Rectal smooth muscle tissue (tissue), 1 donor: ENCODE measurements around the gene MSLN.

ENCODE experiments used
- H3K27ac ChIP-seq: one replicate; pipeline ENCODE4 v1.7.0; 2013; ENCODE audit warnings: low read depth, low read length, inconsistent platforms
- H3K27me3 ChIP-seq: one replicate; pipeline ENCODE4 v1.7.0; 2013; ENCODE audit warnings: low read length; ENCODE audit not compliant: control insufficient read depth, insufficient read depth
- H3K36me3 ChIP-seq: one replicate; pipeline ENCODE4 v1.7.0; 2013; ENCODE audit warnings: low read length; ENCODE audit not compliant: control insufficient read depth, insufficient read depth
- H3K4me1 ChIP-seq: one replicate; pipeline ENCODE4 v1.7.0; 2013; ENCODE audit warnings: low read length; ENCODE audit not compliant: control insufficient read depth, insufficient read depth
- H3K4me3 ChIP-seq: one replicate; pipeline ENCODE4 v1.7.0; 2013; ENCODE audit warnings: low read length
- H3K9ac ChIP-seq: one replicate; pipeline ENCODE4 v1.7.0; 2013; ENCODE audit warnings: low read length

MSLN gene

GRCh38 chr16:807347-808084 is 47.0 kb downstream of the MSLN start:
- Histone ChIP-seq H3K36me3 (no peaks in the 10 kb centered on the region), H3K4me1 (peaks cover 4% of the 10 kb centered on the region), H3K4me3 (peak overlapping the region; percentile 88), H3K27me3 (no peaks in the 10 kb centered on the region), H3K9ac (peak overlapping the region; percentile 68), H3K27ac (peak overlapping the region; percentile 89)

- H3K9ac ChIP-seq = no peak overlapping the region
- H3K36me3 ChIP-seq = no peaks in the 10 kb centered on the region
- H3K4me1 ChIP-seq = peaks cover 4% of the 10 kb centered on the region
- peaks cover 1% of the 10 kb centered on the region for H3K27me3 ChIP-seq
- H3K4me3 ChIP-seq = peak overlapping the region; percentile 73
- no peak overlapping the region for H3K27ac ChIP-seq
These were observed 47.5 kb downstream of the MSLN start for GRCh38 chr16:808085-808386.

GRCh38 chr16:813204-813915 is 52.8 kb downstream of the MSLN start:
- Histone ChIP-seq H3K4me1 (peaks cover 3% of the 10 kb centered on the region), H3K27ac (no peak overlapping the region), H3K36me3 (no peaks in the 10 kb centered on the region), H3K4me3 (no peak overlapping the region), H3K27me3 (peaks cover 5% of the 10 kb centered on the region), H3K9ac (no peak overlapping the region)

- H3K9ac ChIP-seq = no peak overlapping the region
These were observed 53.4 kb downstream of the MSLN start for GRCh38 chr16:813916-814412.

GRCh38 chr16:814974-815373 is 54.4 kb downstream of the MSLN start:
- H3K9ac ChIP-seq = no peak overlapping the region
- no peak overlapping the region for H3K4me3 ChIP-seq
- H3K27me3 ChIP-seq = peaks cover 5% of the 10 kb centered on the region
- H3K36me3 ChIP-seq = no peaks in the 10 kb centered on the region
- no peaks in the 10 kb centered on the region for H3K4me1 ChIP-seq
- no peak overlapping the region for H3K27ac ChIP-seq

More at GRCh38 chr16:813916-814412, 53.4 kb downstream of the MSLN start:
- Histone ChIP-seq H3K27me3 (peaks cover 5% of the 10 kb centered on the region), H3K4me1 (no peaks in the 10 kb centered on the region), H3K27ac (no peak overlapping the region), H3K36me3 (no peaks in the 10 kb centered on the region), H3K4me3 (no peak overlapping the region)

GRCh38 chr16:815861-816260 is 55.3 kb downstream of the MSLN start:
- H3K36me3 ChIP-seq = no peaks in the 10 kb centered on the region
- no peak overlapping the region for H3K4me3 ChIP-seq
- H3K27ac ChIP-seq = no peak overlapping the region
- peaks cover 5% of the 10 kb centered on the region for H3K27me3 ChIP-seq
- no peaks in the 10 kb centered on the region for H3K4me1 ChIP-seq
- no peak overlapping the region for H3K9ac ChIP-seq

GRCh38 chr16:817001-817906 is 56.7 kb downstream of the MSLN start:
- H3K9ac ChIP-seq = no peak overlapping the region
- no peak overlapping the region for H3K4me3 ChIP-seq
- no peaks in the 10 kb centered on the region for H3K4me1 ChIP-seq
- H3K27me3 ChIP-seq = peaks cover 5% of the 10 kb centered on the region
- no peak overlapping the region for H3K27ac ChIP-seq
- no peaks in the 10 kb centered on the region for H3K36me3 ChIP-seq

- Histone ChIP-seq H3K4me1 (no peaks in the 10 kb centered on the region), H3K9ac (no peak overlapping the region), H3K27me3 (peaks cover 3% of the 10 kb centered on the region), H3K4me3 (no peak overlapping the region), H3K27ac (no peak overlapping the region), H3K36me3 (no peaks in the 10 kb centered on the region)
These were observed 57.6 kb downstream of the MSLN start for GRCh38 chr16:818132-818531.
